ENCODE measurements around the gene B3GNT2.
"Not testable (repeated sequence)": the region's sequence is repeated elsewhere in the genome, so short reads cannot be mapped to it uniquely, and the experiment has no call there.

Gene B3GNT2

DNA sequence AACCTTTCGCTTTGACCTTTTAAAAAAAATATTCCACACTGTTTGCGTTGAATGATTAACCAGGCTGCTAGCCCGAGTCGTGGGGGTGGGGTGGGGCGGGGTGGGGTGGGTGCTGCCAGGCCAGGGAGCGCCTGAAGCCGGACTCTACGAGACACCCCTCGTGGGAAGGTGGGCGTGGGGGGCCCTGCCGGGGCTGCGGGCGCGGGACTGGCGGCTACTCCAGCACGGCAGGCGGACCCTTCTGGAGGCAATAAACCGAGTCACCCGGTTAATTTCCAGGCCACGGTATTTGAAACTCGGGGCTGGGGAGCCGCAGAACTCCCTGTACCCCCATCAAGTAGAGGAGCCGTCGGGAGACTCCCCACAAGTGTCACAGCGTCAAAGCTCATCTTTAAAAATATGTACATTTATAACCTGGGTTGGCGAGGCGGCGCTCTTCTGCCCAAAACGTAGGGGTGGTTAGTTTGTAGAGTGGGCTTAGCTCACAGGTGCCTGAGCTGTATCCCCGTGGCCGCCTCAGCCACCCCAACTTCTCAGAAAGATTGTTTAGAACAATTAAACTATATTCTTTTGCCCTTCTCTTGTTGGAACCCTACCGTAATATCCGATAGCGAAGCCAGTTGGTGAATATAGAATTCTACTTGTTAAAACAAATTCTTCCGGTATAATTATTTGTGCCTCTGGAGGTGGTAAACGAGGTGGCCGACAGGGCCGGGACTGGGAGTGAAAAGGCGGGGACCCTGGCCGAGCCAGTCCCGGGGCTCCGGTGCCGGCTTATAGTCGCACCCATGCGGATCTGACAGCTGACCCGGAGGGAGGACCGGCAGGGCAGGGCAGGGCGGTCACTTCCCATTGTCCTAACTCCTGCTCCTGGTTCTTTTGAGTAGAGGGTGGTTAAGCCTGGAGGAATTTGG lies 1.4 kb downstream of the B3GNT2 start:
- H3K4me1 Mint-ChIP-seq (ENCODE audit: low read depth), result peaks cover 46% of the 10 kb centered on the region
- H3K4me3 Mint-ChIP-seq, result peak overlapping the region; percentile 88
- no peaks in the 10 kb centered on the region for H3K9me3 Mint-ChIP-seq (ENCODE audit: low read depth)
- H3K36me3 Mint-ChIP-seq, result peaks cover 2% of the 10 kb centered on the region
- H3K27ac Mint-ChIP-seq, result peak overlapping the region; percentile 93
- no peaks in the 10 kb centered on the region for H3K27me3 Mint-ChIP-seq

DNA sequence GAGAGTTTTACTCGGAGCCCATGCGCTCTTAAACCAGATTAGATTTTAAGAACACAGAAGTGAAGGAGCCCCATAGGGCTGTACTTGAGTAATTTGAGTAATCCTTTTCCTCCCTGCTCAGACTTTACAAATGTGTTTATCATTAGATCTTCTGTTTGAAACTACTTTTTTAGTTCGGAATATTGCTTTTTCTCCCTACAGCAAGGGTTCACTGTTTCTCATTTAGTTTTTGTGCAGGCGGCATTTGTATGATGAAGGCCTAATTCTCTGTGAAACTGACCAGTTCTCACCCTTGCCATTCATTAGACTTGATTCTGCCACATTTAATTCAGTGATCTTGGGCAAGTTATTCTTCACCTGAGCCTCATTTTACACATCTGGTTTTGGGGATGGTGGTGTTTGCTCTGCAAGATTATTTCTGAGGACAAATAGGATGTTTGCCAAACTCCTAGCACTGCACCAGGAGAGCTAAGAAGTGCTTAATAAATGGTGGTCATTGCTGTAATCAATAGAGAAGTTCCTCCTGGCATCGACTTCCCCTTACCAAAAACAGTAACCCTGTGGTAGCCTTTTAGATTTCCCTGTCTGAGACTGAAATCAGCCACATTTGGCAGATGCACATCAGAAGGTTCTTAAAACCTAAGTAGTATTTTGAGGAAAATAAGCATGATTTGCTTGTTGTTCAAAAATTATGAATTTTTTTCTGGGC lies 2.2 kb downstream of the B3GNT2 start:
- Mint-ChIP-seq H3K27ac (peak overlapping the region; percentile 93), H3K9me3 (ENCODE audit: low read depth) (no peaks in the 10 kb centered on the region), H3K36me3 (peaks cover 6% of the 10 kb centered on the region), H3K4me3 (peak overlapping the region; percentile 88), H3K4me1 (ENCODE audit: low read depth) (peaks cover 54% of the 10 kb centered on the region), H3K27me3 (no peaks in the 10 kb centered on the region)

DNA sequence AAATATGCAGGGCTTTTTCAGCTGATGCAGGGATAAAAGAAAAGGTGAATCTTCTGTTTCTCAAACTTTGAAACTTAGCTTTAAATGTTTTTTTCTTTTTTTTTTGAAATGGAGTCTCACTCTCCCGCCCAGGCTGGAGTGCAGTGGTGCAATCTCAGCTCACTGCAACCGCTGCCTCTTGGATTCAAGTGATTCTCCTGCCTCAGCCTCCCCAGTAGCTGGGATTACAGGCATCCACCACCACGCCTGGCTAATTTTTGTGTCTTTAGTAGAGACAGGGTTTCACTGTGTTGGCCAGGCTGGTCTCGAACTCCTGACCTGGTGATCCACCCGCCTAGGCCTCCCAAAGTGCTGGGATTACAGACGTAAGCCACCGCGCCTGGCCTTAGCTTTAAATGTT lies 2.9 kb downstream of the B3GNT2 start:
- H3K4me3 Mint-ChIP-seq, result peak overlapping the region; percentile 88
- peak overlapping the region; percentile 93 for H3K27ac Mint-ChIP-seq
- H3K9me3 Mint-ChIP-seq (ENCODE audit: low read depth); H3K36me3 Mint-ChIP-seq; H3K27me3 Mint-ChIP-seq: not testable (repeated sequence)
- H3K4me1 Mint-ChIP-seq (ENCODE audit: low read depth), result peaks cover 62% of the 10 kb centered on the region

DNA sequence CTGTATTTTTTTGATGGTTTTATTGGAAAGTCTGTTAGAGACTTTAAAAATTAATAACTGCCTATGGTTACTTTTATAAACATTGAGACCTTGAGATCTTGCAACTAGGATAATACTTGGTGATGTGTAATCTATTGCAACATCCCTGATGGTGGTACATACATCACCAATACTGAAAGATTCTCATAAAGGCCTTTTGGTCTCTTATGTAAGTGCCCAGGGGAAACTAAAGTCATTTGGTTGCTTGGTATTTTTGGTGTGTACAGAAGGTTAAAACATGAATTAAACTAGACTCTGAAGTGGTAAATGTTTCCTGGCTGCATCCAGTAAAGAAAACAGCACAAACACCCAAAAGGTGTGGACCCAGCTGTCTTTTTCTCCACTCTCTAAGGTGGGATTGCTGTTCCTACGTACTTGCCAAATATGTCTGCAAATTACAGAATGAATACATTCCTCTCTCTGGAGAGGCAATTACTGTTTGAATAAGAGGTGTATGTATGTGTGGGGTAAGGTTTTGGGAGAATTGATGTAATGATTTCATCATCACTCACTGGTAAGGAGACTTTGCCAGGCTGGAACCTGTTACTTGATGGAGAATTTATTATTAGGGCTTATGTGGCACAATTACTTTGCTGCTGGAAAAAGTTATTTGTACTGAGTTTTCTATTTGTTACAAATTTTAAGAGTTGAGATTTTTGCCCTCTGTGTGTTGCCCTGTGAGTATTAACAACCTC lies 3.6 kb downstream of the B3GNT2 start:
- peaks cover 67% of the 10 kb centered on the region for H3K4me1 Mint-ChIP-seq (ENCODE audit: low read depth)
- peak overlapping the region; percentile 88 for H3K4me3 Mint-ChIP-seq
- peaks cover 7% of the 10 kb centered on the region for H3K36me3 Mint-ChIP-seq

DNA sequence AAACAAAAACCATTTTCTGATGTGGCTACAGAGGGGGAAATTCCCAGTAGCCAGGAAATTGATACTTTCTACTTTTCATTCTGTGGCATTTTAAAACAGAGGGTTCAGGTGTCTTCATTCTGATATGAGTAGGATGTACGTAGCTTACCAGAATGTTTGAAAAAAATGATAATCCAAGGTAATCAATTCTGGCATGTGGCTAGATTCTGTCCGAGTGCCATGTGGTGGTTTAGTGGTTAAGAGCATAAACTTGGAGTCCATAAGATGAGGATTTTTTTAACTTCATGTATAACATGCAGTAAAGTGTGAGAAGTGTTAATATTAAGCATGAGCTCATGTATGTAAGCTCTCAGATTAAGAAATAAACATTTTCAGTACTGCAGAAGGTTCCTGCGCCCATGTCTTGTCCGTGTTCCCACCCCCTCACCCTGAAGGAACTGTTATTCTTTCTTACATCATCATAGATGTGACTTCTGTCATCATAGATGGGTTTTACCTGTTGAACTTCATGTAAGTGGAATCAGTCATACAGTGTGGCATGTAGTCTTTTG lies 4.5 kb downstream of the B3GNT2 start:
- peak overlapping the region; percentile 88 for H3K4me3 Mint-ChIP-seq
- no peaks in the 10 kb centered on the region for H3K9me3 Mint-ChIP-seq (ENCODE audit: low read depth)
- peak overlapping the region; percentile 93 for H3K27ac Mint-ChIP-seq
- peaks cover 7% of the 10 kb centered on the region for H3K36me3 Mint-ChIP-seq
- no peaks in the 10 kb centered on the region for H3K27me3 Mint-ChIP-seq
- H3K4me1 Mint-ChIP-seq (ENCODE audit: low read depth), result peaks cover 73% of the 10 kb centered on the region

More for the DNA sequence above, 3.6 kb downstream of the B3GNT2 start:
- no peaks in the 10 kb centered on the region for H3K27me3 Mint-ChIP-seq
- H3K27ac Mint-ChIP-seq, result peak overlapping the region; percentile 93
- no peaks in the 10 kb centered on the region for H3K9me3 Mint-ChIP-seq (ENCODE audit: low read depth)

DNA sequence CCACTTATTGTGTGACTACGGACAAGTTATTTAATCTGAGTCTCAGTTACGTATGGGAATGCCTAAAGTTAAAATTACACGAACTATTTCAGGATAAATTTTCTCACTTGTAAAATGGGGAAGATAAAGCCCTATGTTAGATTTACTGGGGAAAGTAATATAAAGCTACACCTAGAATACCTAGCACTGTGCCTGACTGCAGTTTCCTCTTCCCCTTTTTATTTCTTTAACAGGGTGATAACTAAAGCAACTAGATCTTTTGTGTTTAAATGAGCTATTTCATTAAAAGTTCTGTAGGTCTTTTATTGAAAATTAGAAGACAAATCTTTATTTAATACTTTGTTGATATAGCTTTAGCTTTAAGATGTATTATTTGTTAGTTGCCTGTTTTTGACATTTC lies 5.0 kb downstream of the B3GNT2 start:
- H3K27me3 Mint-ChIP-seq, result no peaks in the 10 kb centered on the region
- H3K4me3 Mint-ChIP-seq, result peak overlapping the region; percentile 88
- peaks cover 78% of the 10 kb centered on the region for H3K4me1 Mint-ChIP-seq (ENCODE audit: low read depth)

DNA sequence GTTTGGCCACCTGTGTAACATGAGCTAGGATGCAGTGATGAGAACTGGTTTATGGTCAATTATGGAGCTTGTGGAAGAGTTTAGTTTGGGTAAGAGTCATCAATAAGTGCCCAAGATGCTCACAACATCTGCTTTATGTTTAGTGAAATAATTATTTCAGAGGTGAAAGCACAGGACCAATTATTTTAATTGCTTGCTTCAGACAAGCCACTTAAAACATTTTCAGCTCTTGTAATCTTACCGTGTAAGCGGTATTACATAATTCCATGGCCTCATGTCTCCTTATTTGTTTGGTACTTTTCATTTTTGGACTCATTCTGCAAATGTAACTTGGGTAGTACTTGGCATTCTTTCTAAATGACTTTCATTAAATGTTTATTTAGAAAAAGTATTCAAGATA lies 5.4 kb downstream of the B3GNT2 start:
- H3K4me1 Mint-ChIP-seq (ENCODE audit: low read depth), result peaks cover 82% of the 10 kb centered on the region
- H3K9me3 Mint-ChIP-seq (ENCODE audit: low read depth), result no peaks in the 10 kb centered on the region
- H3K36me3 Mint-ChIP-seq, result peaks cover 7% of the 10 kb centered on the region
- peak overlapping the region; percentile 93 for H3K27ac Mint-ChIP-seq
- peak overlapping the region; percentile 88 for H3K4me3 Mint-ChIP-seq
- H3K27me3 Mint-ChIP-seq, result no peaks in the 10 kb centered on the region

More for the DNA sequence above, 5.0 kb downstream of the B3GNT2 start:
- no peaks in the 10 kb centered on the region for H3K9me3 Mint-ChIP-seq (ENCODE audit: low read depth)
- peak overlapping the region; percentile 93 for H3K27ac Mint-ChIP-seq
- peaks cover 7% of the 10 kb centered on the region for H3K36me3 Mint-ChIP-seq

DNA sequence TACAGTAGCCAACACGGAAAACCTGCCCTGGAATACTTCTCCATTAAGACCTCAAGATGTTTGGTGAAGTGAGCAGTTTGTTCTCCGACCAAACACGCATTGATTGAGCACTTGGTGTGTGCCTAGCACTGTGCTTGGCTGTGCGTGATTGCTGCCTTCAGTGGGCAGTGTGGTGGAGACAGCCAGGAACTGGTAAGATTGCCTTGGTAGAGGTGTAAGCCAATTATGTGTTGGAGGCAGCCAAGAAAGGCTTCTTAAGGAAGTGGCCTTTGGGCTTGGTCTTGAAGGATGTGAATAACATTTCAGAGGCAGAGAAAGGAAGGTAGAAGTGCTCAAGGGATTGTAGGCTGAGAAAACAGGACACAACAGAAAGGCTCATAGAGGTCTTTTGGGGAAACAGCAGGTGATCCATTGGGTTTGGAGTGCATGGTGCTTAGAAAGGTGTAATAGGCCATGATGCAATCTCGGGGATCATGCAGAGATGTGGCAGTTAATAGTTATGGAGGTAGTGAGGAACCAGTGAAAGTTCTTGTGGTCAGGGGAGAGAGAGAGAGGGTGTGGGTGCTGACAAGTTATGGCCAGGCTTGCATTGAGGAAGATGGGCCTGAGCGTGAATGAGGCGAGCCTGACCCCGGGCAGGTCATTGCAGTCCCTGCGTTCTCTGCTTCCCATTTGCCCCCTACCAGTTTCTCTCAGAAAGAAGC lies 6.3 kb downstream of the B3GNT2 start:
- H3K27ac Mint-ChIP-seq, result peak overlapping the region; percentile 93

DNA sequence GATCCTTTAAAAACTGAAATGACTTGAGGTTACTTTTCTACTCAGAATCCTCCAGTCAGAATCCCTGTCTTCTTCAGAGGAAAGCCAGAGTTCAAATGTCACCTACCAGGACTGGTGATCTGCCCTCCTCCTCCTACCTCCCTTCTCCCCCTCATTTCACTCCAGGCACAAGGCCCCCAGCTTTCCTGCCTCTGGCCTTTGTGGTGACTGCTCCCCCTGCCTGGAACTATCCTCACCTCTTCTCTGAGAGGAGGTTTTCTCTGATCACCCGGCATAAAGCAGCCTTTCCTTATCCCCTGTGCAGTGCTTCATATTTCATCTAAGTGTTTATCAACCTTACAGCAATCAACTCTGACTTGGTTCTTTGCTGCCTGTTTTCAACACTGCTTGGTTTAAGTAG lies 6.8 kb downstream of the B3GNT2 start:
- Mint-ChIP-seq H3K36me3 (peaks cover 7% of the 10 kb centered on the region), H3K4me3 (peak overlapping the region; percentile 88), H3K9me3 (ENCODE audit: low read depth) (no peaks in the 10 kb centered on the region), H3K4me1 (ENCODE audit: low read depth) (peaks cover 97% of the 10 kb centered on the region), H3K27ac (peak overlapping the region; percentile 93), H3K27me3 (no peaks in the 10 kb centered on the region)

More for the DNA sequence above, 6.3 kb downstream of the B3GNT2 start:
- H3K9me3 Mint-ChIP-seq (ENCODE audit: low read depth), result no peaks in the 10 kb centered on the region
- H3K36me3 Mint-ChIP-seq, result peaks cover 7% of the 10 kb centered on the region
- peaks cover 91% of the 10 kb centered on the region for H3K4me1 Mint-ChIP-seq (ENCODE audit: low read depth)
- H3K27me3 Mint-ChIP-seq, result no peaks in the 10 kb centered on the region
- H3K4me3 Mint-ChIP-seq, result peak overlapping the region; percentile 88

DNA sequence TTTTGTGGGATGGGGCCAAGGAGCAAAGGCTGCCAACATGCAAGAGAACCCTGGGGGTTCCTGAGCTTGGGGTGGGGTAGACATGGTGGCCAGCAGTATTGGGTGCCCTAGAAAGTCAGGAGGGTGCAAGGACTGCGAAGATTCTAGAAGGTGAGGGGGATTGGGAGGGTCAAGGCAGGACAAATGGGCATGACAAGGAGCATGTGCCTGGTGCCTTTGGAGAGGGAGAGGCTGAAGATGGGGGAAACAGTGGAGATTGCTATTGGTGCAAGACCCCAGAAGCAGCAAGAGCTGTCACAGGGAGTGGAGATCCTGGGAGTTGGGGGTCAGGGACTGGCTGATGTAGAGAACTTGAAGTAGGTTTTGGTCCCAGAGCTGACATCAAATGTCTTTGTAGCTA lies 7.5 kb downstream of the B3GNT2 start:
- Mint-ChIP-seq H3K4me1 (ENCODE audit: low read depth) (peaks cover 98% of the 10 kb centered on the region), H3K4me3 (no peak overlapping the region), H3K36me3 (peaks cover 10% of the 10 kb centered on the region), H3K27ac (peak overlapping the region; percentile 93), H3K27me3 (no peaks in the 10 kb centered on the region), H3K9me3 (ENCODE audit: low read depth) (no peaks in the 10 kb centered on the region)

DNA sequence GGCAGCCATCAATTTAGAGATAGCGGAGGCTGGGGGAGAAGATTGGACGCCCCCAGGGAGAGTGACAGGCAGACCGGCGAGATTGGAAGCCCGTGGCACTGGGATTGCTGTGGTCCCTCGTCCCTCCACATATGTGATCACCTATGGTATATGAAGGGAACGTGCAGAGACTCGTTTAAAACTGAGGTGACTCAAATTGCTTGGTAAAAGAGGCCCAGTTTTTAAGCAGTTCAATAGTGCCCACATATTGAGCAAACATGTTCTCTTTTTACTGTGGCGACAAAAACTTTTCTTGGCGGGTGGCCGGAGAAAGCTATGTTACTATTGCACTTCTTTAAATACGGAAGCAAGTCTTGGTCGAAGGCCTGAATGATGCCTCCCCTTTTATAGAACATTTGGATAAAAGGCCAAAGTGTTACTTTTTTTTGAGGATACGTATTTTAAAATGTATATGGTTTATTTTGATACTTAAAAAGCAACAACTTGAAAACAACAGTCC lies 9.1 kb downstream of the B3GNT2 start:
- peak overlapping the region; percentile 81 for H3K27ac Mint-ChIP-seq
- no peaks in the 10 kb centered on the region for H3K27me3 Mint-ChIP-seq
- H3K36me3 Mint-ChIP-seq, result peaks cover 11% of the 10 kb centered on the region
- H3K4me3 Mint-ChIP-seq, result peak overlapping the region; percentile 5
- H3K4me1 Mint-ChIP-seq (ENCODE audit: low read depth), result peaks cover 100% of the 10 kb centered on the region
- no peaks in the 10 kb centered on the region for H3K9me3 Mint-ChIP-seq (ENCODE audit: low read depth)

DNA sequence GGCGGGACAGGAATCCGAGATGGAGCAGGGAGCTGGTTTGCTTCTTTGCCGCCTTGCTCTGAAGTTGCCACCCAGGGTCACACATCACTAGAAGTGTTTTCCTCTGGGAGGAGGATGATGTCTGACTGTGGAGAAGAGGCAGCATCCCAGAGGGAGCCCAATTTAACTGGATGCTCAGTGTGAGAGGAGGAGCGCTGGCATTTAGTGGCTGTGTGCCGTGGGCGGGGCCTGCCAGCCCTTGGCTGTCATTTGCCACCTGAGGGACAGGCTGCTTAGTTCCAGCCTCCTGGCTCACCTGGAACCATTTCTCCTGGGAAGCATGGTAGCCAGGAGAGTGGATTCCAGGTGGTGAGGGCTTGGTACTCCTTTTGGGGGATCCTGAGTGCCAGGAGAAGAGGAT lies 9.6 kb downstream of the B3GNT2 start:
- no peaks in the 10 kb centered on the region for H3K27me3 Mint-ChIP-seq
- H3K4me3 Mint-ChIP-seq, result no peak overlapping the region
- no peaks in the 10 kb centered on the region for H3K9me3 Mint-ChIP-seq (ENCODE audit: low read depth)
- H3K36me3 Mint-ChIP-seq, result peaks cover 13% of the 10 kb centered on the region
- peaks cover 97% of the 10 kb centered on the region for H3K4me1 Mint-ChIP-seq (ENCODE audit: low read depth)
- H3K27ac Mint-ChIP-seq, result peak overlapping the region; percentile 81

DNA sequence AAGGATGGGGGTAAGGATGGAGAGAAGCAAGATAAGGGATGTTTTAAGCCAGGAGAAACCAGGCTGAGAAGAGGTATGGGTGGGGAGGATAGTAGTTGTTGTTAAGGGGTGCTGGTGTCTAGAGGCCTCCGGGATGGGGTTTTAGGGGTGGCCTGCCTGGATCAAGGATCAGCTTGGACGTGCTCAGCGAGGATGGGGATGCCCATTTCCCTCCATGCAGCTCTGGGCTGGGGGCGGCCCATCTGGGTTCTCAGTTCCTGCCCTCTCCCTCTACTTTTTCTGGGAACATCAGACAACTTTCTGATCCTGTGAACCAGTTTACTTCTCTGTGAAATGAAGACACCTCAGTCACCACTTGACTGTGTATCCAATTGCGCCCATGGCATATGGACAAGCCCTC lies 10.1 kb downstream of the B3GNT2 start:
- H3K27me3 Mint-ChIP-seq, result no peaks in the 10 kb centered on the region
- H3K4me1 Mint-ChIP-seq (ENCODE audit: low read depth), result peaks cover 96% of the 10 kb centered on the region
- no peaks in the 10 kb centered on the region for H3K9me3 Mint-ChIP-seq (ENCODE audit: low read depth)
- H3K4me3 Mint-ChIP-seq, result no peak overlapping the region
- H3K36me3 Mint-ChIP-seq, result peaks cover 15% of the 10 kb centered on the region
- peak overlapping the region; percentile 87 for H3K27ac Mint-ChIP-seq

DNA sequence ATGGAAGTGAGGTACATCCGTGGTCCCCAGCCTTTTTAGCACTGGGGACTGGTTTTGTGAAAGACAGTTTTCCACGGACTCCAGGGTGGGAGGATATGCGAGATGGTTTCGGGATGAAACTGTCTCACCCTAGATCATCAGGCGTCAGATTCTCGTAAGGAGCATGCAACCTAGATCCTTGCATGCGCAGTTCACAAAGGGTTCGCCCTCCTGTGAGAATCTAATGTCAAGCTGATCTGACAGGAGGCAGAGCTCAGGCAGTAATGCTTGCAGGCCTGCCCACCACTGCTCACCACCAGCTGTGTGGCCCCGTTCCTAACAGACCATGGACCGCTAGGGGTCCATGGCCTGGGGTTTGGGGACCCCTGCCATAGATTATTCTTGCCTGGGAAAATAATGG lies 11.6 kb downstream of the B3GNT2 start:
- peak overlapping the region; percentile 24 for H3K4me3 Mint-ChIP-seq
- H3K27ac Mint-ChIP-seq, result peak overlapping the region; percentile 87
- no peaks in the 10 kb centered on the region for H3K27me3 Mint-ChIP-seq
- peaks cover 93% of the 10 kb centered on the region for H3K4me1 Mint-ChIP-seq (ENCODE audit: low read depth)
- peaks cover 20% of the 10 kb centered on the region for H3K36me3 Mint-ChIP-seq
- H3K9me3 Mint-ChIP-seq (ENCODE audit: low read depth), result peaks cover 6% of the 10 kb centered on the region

All from activated naive CD8-positive, alpha-beta T cell (primary cell).